ENCODE results near the gene DGAT2.

Gene DGAT2

DNA sequence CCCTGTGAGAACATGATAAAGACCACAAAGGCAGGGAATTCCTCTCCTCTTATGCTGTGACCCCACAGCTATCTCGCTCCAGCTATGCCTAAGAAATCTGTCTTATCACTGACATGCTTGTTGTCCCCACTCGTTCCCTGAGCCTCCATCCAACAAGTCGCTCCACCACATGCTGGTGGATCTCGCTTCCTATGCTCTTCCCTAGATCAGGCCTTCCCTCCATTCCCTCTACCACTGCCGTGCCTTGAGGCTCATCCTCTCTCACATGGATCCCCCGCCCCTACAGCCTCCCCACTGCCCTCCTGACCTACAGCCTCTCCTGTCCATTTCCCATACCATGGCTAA, 1.4 kb upstream of the DGAT2 start:
- peak overlapping the region; percentile 99 for H3K27ac Mint-ChIP-seq
- no peaks in the 10 kb centered on the region for H3K9me3 Mint-ChIP-seq
- H3K4me1 Mint-ChIP-seq, result peaks cover 49% of the 10 kb centered on the region
- no peak overlapping the region for H3K4me3 Mint-ChIP-seq
- ATAC-seq, result no peak
- H3K36me3 Mint-ChIP-seq, result no peaks in the 10 kb centered on the region
- H3K27me3 Mint-ChIP-seq, result no peaks in the 10 kb centered on the region

DNA sequence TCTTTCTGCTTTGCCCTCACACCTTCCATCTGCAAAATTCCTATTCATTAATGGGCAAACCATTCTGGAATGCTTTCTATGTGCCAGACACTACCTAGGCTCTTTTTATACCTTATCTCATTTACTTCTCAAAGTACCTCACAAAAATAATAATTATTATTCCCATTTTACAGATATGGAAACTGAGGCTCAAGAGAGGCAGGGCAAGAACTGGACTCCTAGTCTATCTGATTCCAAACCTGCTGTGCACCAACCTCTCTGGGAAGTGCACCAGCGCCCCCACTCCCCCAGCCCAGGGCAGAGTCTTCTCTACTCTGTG, 826 bp upstream of the DGAT2 start:
- Mint-ChIP-seq H3K9me3 (no peaks in the 10 kb centered on the region), H3K27ac (peak overlapping the region; percentile 99), H3K4me1 (peaks cover 54% of the 10 kb centered on the region), H3K27me3 (no peaks in the 10 kb centered on the region), H3K36me3 (no peaks in the 10 kb centered on the region), H3K4me3 (peak overlapping the region; percentile 84)
- no peak for ATAC-seq

DNA sequence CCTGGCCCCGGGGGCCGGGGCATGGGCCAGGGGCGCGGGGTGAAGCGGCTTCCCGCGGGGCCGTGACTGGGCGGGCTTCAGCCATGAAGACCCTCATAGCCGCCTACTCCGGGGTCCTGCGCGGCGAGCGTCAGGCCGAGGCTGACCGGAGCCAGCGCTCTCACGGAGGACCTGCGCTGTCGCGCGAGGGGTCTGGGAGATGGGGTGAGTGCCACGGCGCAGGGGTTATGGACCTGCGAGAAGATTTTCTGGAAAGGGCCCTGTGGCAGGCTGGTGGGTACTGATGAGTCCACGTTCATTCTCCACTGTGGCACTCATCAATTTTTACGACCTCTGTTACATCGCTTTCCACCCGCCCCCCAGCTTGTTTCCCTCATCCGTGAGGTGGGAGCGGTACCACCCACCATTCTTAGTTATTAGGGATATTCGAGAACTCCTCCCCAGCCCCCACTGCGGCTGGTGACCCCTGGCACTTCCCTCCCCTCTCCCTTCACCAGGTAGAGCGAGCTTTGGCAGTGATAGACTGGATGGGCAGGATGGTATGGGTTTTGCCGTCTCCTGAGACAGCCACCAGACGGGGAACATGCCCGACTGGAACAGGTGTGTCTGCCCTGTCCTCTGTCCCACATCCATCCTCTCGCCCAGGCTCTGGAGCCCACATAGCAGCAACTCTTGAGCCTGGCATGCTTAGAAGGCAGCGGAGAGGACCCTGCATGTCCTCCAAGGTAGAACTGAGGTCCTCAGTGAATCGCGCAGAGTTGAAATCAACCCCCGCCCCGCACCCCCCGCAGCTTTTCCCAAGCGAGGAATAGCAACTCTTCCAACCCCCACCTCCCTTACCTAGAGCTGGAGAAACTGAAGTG, 562 bp downstream of the DGAT2 start:
- no peak for ATAC-seq
- H3K4me3 Mint-ChIP-seq, result peak overlapping the region; percentile 84
- peaks cover 4% of the 10 kb centered on the region for H3K36me3 Mint-ChIP-seq
- H3K27ac Mint-ChIP-seq, result peak overlapping the region; percentile 99
- H3K9me3 Mint-ChIP-seq, result no peaks in the 10 kb centered on the region
- H3K4me1 Mint-ChIP-seq, result peaks cover 68% of the 10 kb centered on the region
- no peaks in the 10 kb centered on the region for H3K27me3 Mint-ChIP-seq

DNA sequence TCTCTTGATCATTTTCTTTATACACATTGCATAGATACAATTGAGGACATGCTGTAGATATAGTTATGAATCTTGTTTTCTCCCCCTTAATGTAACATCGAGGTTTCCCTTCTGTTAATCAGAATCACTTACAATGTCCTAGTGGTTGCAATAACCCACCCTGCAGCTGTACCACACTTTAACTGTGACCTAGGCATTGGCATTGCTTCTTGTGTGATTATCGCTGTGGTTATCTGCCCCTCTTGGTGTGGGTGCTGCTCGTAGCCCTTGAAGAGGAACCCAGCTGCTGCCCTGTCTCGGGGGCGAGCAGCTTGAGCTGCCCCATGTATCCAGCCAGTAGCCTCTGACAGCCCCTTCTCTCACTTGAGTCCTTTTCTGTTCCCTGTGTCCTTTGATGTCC, 1.5 kb downstream of the DGAT2 start:
- H3K4me3 Mint-ChIP-seq, result peak overlapping the region; percentile 84
- no peaks in the 10 kb centered on the region for H3K9me3 Mint-ChIP-seq
- peaks cover 68% of the 10 kb centered on the region for H3K4me1 Mint-ChIP-seq
- ATAC-seq, result no peak
- no peaks in the 10 kb centered on the region for H3K27me3 Mint-ChIP-seq
- no peak overlapping the region for H3K27ac Mint-ChIP-seq
- peaks cover 4% of the 10 kb centered on the region for H3K36me3 Mint-ChIP-seq

DNA sequence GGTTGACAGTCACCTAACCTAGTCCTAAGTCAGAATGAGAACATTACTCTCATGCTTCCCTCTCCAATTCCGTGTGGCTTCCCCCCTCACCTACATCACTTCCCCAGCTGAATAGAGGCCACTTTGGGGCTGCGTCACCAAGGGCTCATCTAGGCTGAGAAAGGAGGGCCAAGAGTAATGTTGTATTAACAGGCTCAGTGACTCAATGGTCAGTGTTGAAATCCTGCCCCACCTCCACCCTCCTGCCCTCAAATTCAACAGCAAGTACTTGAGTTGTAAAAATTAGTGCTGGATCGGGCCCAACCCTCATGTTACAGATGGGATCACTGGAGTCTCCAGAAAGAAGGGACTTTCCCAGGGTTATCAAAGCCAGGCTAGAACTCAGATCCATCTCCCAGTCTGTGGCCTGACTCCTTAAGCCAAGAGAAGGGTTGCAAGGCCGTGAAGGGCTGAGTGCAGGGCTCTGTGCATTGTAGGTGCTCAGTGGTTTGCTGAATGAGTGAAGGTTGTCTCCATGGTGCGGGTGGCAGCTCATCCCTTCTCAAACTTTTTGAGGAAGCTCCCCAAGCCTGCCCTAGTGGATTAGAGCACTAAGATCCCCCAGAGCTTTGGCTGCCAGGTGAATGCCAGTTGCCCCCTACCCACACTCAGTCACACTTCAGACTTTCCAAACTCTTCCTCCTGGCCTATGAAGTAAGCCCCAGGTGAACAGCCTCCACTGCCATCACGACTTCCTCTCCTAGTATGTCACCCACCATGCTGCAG, 3.2 kb downstream of the DGAT2 start:
- Mint-ChIP-seq H3K27me3 (no peaks in the 10 kb centered on the region), H3K4me1 (peaks cover 80% of the 10 kb centered on the region), H3K36me3 (peaks cover 15% of the 10 kb centered on the region), H3K27ac (peak overlapping the region; percentile 76), H3K9me3 (no peaks in the 10 kb centered on the region), H3K4me3 (no peak overlapping the region)
- no peak for ATAC-seq

DNA sequence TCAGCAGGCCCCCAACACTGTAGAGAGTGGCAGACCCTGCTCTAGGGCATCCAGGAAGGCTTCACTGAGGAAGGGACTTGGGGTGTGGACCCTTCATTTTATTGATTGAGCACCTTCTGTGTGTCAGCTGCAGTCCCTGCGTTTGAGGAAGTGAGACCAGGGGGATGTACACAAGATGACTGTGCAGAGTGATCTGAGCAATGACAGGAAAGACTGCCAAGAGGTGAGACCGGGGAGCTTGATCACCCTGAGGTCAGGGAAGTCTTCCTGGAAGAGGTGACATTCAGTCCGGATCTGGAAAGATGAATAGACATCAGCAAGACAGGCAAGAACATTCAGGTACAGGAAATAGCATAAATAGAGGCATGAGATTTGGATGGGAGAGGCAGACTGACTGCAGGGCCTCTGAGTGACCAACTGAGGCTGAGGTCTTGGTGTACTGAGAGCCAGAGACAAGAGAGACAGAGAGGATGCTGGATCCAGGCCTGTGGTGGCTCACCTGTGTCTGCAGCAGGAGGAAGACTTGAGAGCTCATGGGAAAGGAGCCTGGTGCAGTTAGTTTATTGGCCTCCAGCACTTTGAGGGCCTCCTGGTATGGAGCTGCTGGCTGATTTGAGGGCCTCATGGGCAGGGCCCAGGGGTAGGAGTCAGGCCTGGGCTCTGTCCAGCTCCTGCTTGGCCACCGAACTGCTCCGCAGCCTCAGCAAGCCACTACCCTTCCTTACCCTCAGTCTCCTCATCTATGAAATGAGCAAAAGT, 5.2 kb downstream of the DGAT2 start:
- Mint-ChIP-seq H3K27ac (peak overlapping the region; percentile 76), H3K27me3 (no peaks in the 10 kb centered on the region), H3K36me3 (peaks cover 27% of the 10 kb centered on the region), H3K4me1 (peaks cover 79% of the 10 kb centered on the region), H3K4me3 (peak overlapping the region; percentile 6), H3K9me3 (no peaks in the 10 kb centered on the region)
- ATAC-seq, result peak; percentile 92

DNA sequence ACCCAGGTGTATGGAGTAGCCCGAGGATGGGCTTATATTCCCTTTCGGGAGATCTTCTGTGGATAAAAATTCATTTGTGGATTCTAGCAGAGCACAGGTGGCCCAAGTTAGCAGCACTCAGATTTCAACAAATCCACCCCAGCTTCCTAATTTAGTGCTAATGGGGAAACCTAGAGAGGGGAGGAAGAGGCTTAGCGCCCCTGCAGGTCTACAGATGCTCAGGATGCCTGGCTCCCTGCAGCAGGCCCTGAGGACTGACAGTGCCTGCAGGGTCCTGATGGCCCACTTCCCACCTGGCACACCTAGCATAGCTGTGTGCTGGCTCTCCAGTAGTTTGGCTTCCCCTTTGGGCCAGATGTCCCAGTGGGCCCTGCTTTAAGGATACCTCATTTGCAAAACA, 6.5 kb downstream of the DGAT2 start:
- no peak for ATAC-seq
- Mint-ChIP-seq H3K27ac (peak overlapping the region; percentile 6), H3K4me3 (no peak overlapping the region)

DNA sequence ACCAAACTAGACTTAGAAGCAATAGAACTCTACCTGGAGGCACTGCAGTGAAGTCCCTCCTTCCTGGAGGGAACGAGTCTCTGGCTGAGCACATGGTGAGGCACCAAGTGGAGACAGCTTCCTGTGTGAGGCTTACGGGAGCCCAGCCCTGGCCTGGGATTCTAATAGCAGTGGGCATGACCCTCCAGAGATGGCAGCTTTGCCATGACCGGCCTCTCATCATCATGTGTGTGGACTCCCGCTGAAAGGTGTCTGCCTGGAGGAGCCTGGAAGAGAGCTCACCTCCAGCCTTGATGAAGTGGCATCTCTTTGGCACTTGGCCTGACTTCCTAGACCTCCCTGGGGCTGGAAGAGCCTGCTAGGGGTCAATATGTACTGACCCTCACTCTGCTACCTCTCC, 8.0 kb downstream of the DGAT2 start:
- H3K36me3 Mint-ChIP-seq, result peaks cover 27% of the 10 kb centered on the region
- ATAC-seq, result no peak
- peaks cover 67% of the 10 kb centered on the region for H3K4me1 Mint-ChIP-seq
- H3K4me3 Mint-ChIP-seq, result no peak overlapping the region
- H3K9me3 Mint-ChIP-seq, result no peaks in the 10 kb centered on the region
- H3K27ac Mint-ChIP-seq, result peak overlapping the region; percentile 22
- H3K27me3 Mint-ChIP-seq, result no peaks in the 10 kb centered on the region

More for the DNA sequence above, 6.5 kb downstream of the DGAT2 start:
- peaks cover 78% of the 10 kb centered on the region for H3K4me1 Mint-ChIP-seq
- H3K9me3 Mint-ChIP-seq, result no peaks in the 10 kb centered on the region
- H3K36me3 Mint-ChIP-seq, result peaks cover 27% of the 10 kb centered on the region
- H3K27me3 Mint-ChIP-seq, result no peaks in the 10 kb centered on the region

DNA sequence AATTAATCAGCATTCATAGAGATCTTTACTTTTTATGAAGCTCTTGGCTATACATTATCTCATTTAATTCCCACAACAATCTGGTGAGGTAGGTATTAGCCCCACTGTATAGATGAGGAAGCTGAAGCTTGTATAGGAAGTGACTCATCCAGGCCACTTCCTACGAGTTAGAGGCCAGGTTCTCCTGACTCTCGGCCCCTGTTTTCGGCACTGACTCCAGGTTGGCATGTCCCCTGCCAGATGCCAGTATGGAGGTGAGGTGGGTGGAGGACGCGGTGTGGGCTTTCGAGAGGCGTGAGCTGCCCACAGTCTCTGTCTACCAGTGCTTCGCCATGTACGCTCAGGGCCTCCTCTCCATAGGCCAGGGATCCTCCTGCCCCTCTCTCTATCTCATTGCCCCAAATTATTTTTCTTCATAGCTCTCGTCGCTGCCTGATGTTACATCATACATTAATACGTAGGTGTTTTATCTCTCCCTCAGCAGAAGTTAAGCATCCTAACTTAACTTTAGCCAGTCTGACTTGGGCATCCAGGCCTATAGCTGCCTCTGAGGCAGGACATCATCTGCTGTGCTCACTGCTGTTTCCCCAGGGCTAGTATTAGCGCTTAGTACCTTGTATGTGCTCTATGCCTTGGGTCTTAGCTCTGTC, 9.0 kb downstream of the DGAT2 start:
- no peak overlapping the region for H3K4me3 Mint-ChIP-seq
- peaks cover 58% of the 10 kb centered on the region for H3K4me1 Mint-ChIP-seq
- H3K36me3 Mint-ChIP-seq, result peaks cover 27% of the 10 kb centered on the region
- H3K9me3 Mint-ChIP-seq, result no peaks in the 10 kb centered on the region
- no peaks in the 10 kb centered on the region for H3K27me3 Mint-ChIP-seq
- peak overlapping the region; percentile 47 for H3K27ac Mint-ChIP-seq
- ATAC-seq, result no peak

DNA sequence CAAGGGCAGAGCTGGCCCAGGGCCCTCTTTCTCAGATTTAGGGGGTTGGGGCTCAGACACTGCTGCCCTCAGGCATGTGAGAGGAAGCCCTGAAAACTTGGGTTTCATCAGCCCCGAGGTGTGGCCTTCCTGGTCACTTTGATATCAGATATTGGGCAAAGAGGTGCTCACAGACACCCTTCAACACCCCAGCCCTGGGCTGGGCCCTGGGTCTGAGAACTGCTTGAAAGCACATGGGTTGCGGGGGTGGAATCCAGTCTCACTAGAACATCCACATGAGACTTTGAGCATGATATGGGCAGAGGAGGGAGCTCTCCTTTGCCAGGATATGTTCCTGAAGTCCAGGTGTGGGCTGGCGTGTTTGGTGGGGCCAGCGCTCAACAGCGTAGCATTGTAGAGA, 10.4 kb downstream of the DGAT2 start:
- H3K9me3 Mint-ChIP-seq, result no peaks in the 10 kb centered on the region
- H3K4me1 Mint-ChIP-seq, result peaks cover 44% of the 10 kb centered on the region
- no peaks in the 10 kb centered on the region for H3K27me3 Mint-ChIP-seq
- no peak for ATAC-seq
- no peak overlapping the region for H3K4me3 Mint-ChIP-seq
- no peak overlapping the region for H3K27ac Mint-ChIP-seq
- peaks cover 23% of the 10 kb centered on the region for H3K36me3 Mint-ChIP-seq

DNA sequence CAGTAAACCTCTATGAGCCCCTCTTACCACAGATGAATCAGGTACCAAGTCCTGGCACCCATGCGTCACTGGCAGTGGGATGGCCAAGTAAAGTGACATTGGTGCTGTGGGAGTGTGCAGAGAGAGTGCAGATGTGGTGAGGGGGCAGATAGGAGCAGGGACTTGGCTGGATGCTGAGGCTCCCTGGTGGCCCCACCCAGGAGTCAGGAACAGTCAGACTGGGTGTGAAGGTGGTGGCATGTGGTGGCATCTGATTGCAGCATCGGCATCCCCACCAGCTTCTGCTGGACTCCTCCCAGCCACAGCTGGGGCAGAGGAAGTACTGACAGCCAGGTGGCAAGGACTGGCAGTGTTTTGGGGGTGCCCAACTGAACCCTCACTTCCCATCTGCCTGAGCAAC, 11.4 kb downstream of the DGAT2 start:
- no peak for ATAC-seq
- Mint-ChIP-seq H3K27ac (no peak overlapping the region), H3K4me3 (no peak overlapping the region), H3K27me3 (no peaks in the 10 kb centered on the region), H3K36me3 (peaks cover 28% of the 10 kb centered on the region), H3K4me1 (peaks cover 42% of the 10 kb centered on the region), H3K9me3 (no peaks in the 10 kb centered on the region)

DNA sequence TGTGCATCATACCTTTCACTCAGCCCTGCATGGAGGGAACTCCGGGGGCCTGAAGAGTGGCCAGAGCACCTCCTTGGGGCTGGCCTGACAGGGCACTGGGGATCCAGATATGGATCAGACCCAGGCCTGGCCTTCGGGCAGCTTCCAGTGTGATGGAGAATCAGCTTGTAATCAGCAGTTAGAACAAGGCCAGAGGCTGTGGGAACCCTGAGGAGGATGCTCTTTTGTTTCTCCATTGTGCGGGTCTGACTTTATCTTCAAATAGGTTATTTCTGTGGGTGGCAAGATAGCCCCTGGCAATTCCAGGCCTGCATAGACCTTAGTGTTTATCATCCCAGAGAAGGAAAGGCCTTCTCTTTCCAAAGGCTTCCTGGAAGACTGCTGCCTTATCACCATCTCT, 12.3 kb downstream of the DGAT2 start:
- Mint-ChIP-seq H3K36me3 (peaks cover 34% of the 10 kb centered on the region), H3K9me3 (no peaks in the 10 kb centered on the region), H3K27ac (no peak overlapping the region), H3K27me3 (no peaks in the 10 kb centered on the region), H3K4me1 (peaks cover 35% of the 10 kb centered on the region), H3K4me3 (no peak overlapping the region)
- no peak for ATAC-seq

DNA sequence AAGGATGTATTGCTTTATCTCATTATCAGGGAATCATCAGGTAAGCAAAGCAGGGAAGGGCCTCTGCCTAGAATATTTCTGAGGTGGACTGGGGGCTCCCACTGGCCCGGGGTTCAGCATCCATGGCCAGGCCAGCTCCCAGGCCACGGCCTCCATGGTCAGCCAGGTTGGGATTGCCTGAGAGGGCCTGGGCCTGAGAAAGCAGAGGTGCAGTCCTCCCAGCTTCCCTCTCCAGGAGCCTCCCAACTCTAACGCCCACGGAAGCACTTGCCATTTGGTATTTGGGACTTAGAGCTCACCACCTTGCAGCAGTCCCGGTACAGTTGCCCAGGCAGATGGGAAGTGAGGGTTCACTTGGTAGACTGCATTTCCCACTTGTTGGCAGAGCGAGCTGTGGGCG, 12.7 kb downstream of the DGAT2 start:
- no peak for ATAC-seq
- H3K4me3 Mint-ChIP-seq, result no peak overlapping the region
- H3K27me3 Mint-ChIP-seq, result no peaks in the 10 kb centered on the region
- no peak overlapping the region for H3K27ac Mint-ChIP-seq
- H3K4me1 Mint-ChIP-seq, result peaks cover 31% of the 10 kb centered on the region
- peaks cover 34% of the 10 kb centered on the region for H3K36me3 Mint-ChIP-seq
- no peaks in the 10 kb centered on the region for H3K9me3 Mint-ChIP-seq

DNA sequence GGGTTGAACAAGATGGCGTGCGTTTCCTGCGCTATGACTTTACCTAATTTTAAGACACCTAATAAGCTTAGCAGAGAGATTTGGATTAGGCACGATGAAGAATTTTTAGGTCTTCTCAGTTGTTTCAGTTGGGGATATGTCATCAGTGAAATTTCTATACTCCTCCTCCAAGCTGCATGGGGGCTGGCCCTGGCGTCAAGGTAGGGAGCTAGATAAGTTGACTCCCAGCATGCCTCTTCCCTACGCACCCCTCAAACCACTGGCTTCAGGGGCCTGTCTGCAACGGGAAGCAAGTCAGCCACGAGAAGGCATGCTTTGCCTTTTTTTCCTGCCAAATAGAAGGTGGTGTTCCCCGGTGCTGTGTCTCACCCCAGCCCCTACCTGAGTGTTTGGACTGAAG, 13.3 kb downstream of the DGAT2 start:
- Mint-ChIP-seq H3K9me3 (no peaks in the 10 kb centered on the region), H3K27ac (no peak overlapping the region), H3K4me1 (peaks cover 29% of the 10 kb centered on the region), H3K27me3 (no peaks in the 10 kb centered on the region), H3K36me3 (peaks cover 35% of the 10 kb centered on the region), H3K4me3 (no peak overlapping the region)
- ATAC-seq, result no peak

Data from stimulated activated memory B cell treated with anti-CD40 and anti-IgM and Interleukin-4, amounts not matched to agents 10 μg/mL and 1 μg/mL and 100 μg/mL, for 72 hours (primary cell).